Cardiac fibroblast (primary cell): ENCODE results near the gene OR2V1.

Source experiments
- DNase-seq, 2 donors: peaks; one replicate each; pipeline versions ENCODE4 v3.0.0 to v3.0.0-alpha.2; 2010; ENCODE audit warnings: low read depth in 2 of 2
- H3K4me3 ChIP-seq, 2 donors: replicated peaks in 1 of 2; 1 replicate in 1 of 2; 2 replicates in 1 of 2; pipeline ENCODE4 v1.5.1; 2011; ENCODE audit warnings: low read depth in 2 of 2, low read length in 2 of 2, mild to moderate bottlenecking in 2 of 2, moderate library complexity in 1 of 2
- CTCF ChIP-seq: IDR thresholded peaks from one replicate; pipeline ENCODE4 v1.5.1; 2011; ENCODE audit warnings: low read depth, mild to moderate bottlenecking, low read length, inconsistent platforms

Gene OR2V1

GRCh38 chr5:181170237-181170825 lies 39.4 kb upstream of the OR2V1 start:
- no peak for TF ChIP-seq CTCF

GRCh38 chr5:181169459-181170236 lies 38.7 kb upstream of the OR2V1 start:
- peak; percentile 63 to 90 for DNase-seq
- peak overlapping the region; percentile 8 to 25 for H3K4me3 ChIP-seq

More at GRCh38 chr5:181170237-181170825, 39.4 kb upstream of the OR2V1 start:
- H3K4me3 ChIP-seq = peak overlapping the region; percentile 8 to 25
- no peak for DNase-seq

DNA sequence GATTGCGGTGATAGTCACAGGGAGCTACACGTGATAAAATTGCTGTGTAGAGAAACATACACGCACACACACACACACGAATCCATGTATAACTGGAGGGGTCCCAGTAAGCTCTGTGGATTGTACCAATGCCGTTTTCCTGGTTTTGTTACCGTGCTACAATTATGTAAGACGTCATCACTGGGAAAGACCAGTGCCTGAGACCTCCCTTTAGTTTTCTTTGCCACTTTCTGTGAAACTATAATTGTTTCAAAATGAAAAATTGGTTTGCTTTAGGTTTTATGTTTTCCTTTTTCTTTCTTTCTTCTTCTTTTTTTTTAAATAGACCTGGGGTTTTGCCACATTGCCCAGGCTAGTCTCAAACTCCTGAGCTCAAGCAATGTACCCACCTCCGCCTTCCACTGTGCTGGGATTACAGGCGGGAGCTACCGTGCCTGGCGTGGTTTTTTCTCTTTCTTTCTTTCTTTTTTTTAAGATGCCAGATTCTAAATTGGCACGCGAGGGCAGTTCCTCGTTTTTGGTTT lies 37.7 kb upstream of the OR2V1 start:
- no peak overlapping the region for H3K4me3 ChIP-seq
- DNase-seq = no peak
- TF ChIP-seq CTCF = no peak

- DNase-seq = no peak
- H3K4me3 ChIP-seq = no peak overlapping the region
- TF ChIP-seq CTCF = peak; percentile 46
Measured at GRCh38 chr5:181167814-181168488, 37.0 kb upstream of the OR2V1 start.

DNA sequence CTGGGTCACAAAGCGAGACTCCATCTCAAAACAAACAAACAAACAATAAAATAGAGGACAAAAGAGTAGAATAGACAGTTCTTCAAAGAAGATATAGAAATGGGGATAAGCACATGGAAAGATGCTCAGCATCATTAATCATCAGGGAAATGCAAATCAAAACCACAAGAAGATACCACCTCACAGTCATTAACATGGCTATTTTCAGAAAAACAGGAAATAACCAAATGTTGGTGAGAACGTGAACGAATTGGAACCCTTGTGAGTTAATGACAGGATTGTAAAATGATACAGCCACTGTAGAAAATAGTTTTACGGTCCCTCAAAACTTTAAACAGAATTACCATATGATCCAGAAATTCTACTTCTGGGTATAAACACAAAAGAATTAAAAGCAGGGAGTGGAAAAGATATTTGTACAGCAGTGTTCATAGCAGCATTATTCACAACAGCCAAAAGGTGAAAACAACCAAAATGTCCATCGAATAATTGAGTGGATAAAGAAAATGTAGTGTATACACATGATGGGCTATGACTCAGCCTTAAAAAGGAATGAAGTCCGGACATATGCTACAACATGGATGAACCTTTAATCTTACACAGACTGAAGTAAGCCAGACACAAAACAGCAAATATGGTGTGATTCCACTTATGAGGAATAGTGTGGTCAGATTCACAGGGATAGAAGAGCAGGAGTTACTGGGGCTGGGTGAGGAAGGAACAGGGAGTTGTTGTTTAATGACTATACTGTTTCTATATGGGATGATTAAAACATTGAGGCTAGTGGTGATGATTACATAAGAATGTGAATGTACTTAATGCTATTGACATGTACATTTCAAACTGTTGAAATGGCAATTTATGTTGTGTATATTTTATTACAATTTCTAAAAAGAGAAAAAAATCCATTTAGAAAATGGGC lies 36.1 kb upstream of the OR2V1 start:
- no peak for TF ChIP-seq CTCF
- DNase-seq = no peak
- no peak overlapping the region for H3K4me3 ChIP-seq

- no peak for TF ChIP-seq CTCF
- DNase-seq = peak in 1 of 2 donors; percentile 71
- peak overlapping the region in 1 of 2 donors; percentile 24 for H3K4me3 ChIP-seq
Measured at GRCh38 chr5:181164076-181164952, 33.3 kb upstream of the OR2V1 start.
